Measurements from ENCODE around the gene TRPM3. TPM values are rescaled to one million over a fixed set of nuclear protein-coding genes. Genes with fewer than 3 reads are reported as not detected.

The TRPM3 gene
- total RNA-seq, 1 experiment from 2014 or later = not detected

DNA sequence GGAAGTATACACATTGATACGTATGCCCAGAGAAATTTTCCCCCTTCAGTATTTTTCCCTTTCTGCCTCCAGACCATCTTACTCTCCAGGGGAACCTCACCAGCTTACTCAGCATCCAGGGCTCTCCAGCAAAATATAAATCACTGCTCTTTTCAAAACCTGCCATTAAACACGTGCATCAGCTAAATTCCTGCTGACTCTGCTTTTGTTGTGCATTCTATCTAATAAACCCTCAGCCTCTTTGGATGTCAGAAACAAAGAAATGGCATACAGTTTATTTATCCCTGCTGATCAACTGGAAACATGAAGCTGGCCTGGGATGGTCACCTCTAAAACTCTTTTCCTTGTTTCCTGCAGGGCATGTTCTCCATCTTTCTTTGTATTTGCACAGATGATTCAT, 126.8 kb downstream of the TRPM3 start:
- Mint-ChIP-seq H3K27me3 (ENCODE audit: unreplicated experiment) (no peaks in the 10 kb centered on the region), H3K4me1 (ENCODE audit: low read depth, unreplicated experiment) (no peaks in the 10 kb centered on the region), H3K4me3 (ENCODE audit: low read depth, unreplicated experiment) (no peak overlapping the region), H3K27ac (ENCODE audit: unreplicated experiment) (no peak overlapping the region), H3K9me3 (ENCODE audit: low read depth, unreplicated experiment) (no peaks in the 10 kb centered on the region), H3K36me3 (ENCODE audit: insufficient read depth, unreplicated experiment) (no peaks in the 10 kb centered on the region)
- no TSS peak for BruUV-seq (replicated peaks)
- intact Hi-C loops (cut with micrococcal nuclease; ENCODE audit: unreplicated experiment) = no loop called here
- no peak for DNase-seq
- CTCF ChIA-PET = no interaction called here
- TF ChIP-seq, protein P1, sequence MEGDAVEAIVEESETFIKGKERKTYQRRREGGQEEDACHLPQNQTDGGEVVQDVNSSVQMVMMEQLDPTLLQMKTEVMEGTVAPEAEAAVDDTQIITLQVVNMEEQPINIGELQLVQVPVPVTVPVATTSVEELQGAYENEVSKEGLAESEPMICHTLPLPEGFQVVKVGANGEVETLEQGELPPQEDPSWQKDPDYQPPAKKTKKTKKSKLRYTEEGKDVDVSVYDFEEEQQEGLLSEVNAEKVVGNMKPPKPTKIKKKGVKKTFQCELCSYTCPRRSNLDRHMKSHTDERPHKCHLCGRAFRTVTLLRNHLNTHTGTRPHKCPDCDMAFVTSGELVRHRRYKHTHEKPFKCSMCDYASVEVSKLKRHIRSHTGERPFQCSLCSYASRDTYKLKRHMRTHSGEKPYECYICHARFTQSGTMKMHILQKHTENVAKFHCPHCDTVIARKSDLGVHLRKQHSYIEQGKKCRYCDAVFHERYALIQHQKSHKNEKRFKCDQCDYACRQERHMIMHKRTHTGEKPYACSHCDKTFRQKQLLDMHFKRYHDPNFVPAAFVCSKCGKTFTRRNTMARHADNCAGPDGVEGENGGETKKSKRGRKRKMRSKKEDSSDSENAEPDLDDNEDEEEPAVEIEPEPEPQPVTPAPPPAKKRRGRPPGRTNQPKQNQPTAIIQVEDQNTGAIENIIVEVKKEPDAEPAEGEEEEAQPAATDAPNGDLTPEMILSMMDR (IDR thresholded peaks at IDR 0.05; ENCODE audit: unreplicated experiment) = no peak

DNA sequence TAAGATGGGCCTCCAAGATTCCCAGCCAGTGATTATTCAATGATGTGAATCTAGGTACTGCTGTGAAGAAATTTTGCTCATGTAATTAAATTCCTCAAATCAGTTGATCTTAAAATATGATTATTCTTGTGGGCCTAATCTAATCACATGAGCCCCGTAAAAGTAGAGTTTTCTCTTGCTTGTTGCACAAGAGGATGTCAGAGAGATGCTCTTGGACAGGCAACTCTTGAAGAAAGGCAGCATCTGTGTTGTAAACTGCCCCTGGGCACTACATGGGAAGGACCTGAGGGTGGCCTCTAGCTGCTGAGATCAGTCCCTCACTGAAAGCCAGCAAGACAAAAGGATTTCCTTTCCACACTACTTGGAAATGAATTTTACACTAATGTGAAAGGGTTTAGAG, 132.9 kb downstream of the TRPM3 start:
- H3K27me3 Mint-ChIP-seq (ENCODE audit: unreplicated experiment) = no peaks in the 10 kb centered on the region

DNA sequence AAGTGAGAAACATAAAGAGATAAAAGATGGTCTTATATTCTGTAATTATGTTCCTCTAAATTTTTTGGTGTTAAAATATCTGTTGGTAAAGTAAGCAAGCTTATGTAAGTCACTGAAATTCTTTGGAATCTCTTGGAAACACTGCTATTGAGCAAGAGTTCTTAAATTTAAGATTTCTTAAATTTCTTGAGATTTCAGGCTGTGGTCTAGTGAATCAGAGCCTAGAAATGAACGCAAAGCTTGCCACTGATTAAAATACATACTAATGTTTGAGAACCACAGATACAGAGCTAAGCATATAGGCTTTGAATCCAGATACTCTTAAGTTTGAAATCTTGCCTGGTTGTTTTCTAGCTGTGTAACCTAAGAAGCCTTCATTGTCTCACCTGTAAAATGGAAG, 133.4 kb downstream of the TRPM3 start:
- no peak overlapping the region for H3K4me3 Mint-ChIP-seq (ENCODE audit: low read depth, unreplicated experiment)
- no peaks in the 10 kb centered on the region for H3K4me1 Mint-ChIP-seq (ENCODE audit: low read depth, unreplicated experiment)
- CTCF ChIA-PET = no interaction called here
- BruUV-seq (replicated peaks) = no TSS peak
- no peak overlapping the region for H3K27ac Mint-ChIP-seq (ENCODE audit: unreplicated experiment)
- peaks cover 4% of the 10 kb centered on the region for H3K9me3 Mint-ChIP-seq (ENCODE audit: low read depth, unreplicated experiment)
- intact Hi-C loops (cut with micrococcal nuclease; ENCODE audit: unreplicated experiment) = no loop called here
- DNase-seq = no peak
- no peaks in the 10 kb centered on the region for H3K27me3 Mint-ChIP-seq (ENCODE audit: unreplicated experiment)
- no peaks in the 10 kb centered on the region for H3K36me3 Mint-ChIP-seq (ENCODE audit: insufficient read depth, unreplicated experiment)
- TF ChIP-seq, protein P1 (IDR thresholded peaks at IDR 0.05; ENCODE audit: unreplicated experiment) = no peak

More for the DNA sequence above, 132.9 kb downstream of the TRPM3 start:
- Mint-ChIP-seq H3K27ac (ENCODE audit: unreplicated experiment) (no peak overlapping the region), H3K4me3 (ENCODE audit: low read depth, unreplicated experiment) (no peak overlapping the region), H3K4me1 (ENCODE audit: low read depth, unreplicated experiment) (no peaks in the 10 kb centered on the region), H3K36me3 (ENCODE audit: insufficient read depth, unreplicated experiment) (no peaks in the 10 kb centered on the region), H3K9me3 (ENCODE audit: low read depth, unreplicated experiment) (no peaks in the 10 kb centered on the region)
- intact Hi-C loops (cut with micrococcal nuclease; ENCODE audit: unreplicated experiment) = no loop called here
- CTCF ChIA-PET = no interaction called here
- no TSS peak for BruUV-seq (replicated peaks)
- TF ChIP-seq, protein P1 (IDR thresholded peaks at IDR 0.05; ENCODE audit: unreplicated experiment) = no peak
- DNase-seq = no peak

DNA sequence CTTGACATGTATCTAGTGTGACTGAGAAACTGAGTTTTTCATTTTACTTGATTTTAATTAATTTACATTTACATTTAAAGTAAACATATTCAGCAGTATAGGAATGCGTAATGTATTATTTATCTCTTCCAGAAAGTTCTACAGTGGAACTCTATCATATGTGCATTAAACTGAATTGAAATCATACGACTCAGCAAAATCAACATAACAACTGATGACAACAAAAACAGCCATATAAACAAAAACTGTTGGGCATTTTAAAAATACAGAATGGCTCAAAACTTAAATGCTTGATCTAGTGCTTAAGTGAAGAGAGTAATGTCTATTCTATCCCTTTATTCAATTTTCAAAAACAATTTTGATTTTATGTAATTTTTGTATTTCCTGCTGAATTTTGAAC, 134.4 kb downstream of the TRPM3 start:
- Mint-ChIP-seq H3K4me1 (ENCODE audit: low read depth, unreplicated experiment) (no peaks in the 10 kb centered on the region), H3K4me3 (ENCODE audit: low read depth, unreplicated experiment) (no peak overlapping the region), H3K9me3 (ENCODE audit: low read depth, unreplicated experiment) (peaks cover 9% of the 10 kb centered on the region), H3K36me3 (ENCODE audit: insufficient read depth, unreplicated experiment) (no peaks in the 10 kb centered on the region), H3K27me3 (ENCODE audit: unreplicated experiment) (no peaks in the 10 kb centered on the region), H3K27ac (ENCODE audit: unreplicated experiment) (no peak overlapping the region)
- TF ChIP-seq, protein P1 (IDR thresholded peaks at IDR 0.05; ENCODE audit: unreplicated experiment) = no peak
- no TSS peak for BruUV-seq (replicated peaks)
- no peak for DNase-seq
- CTCF ChIA-PET = no interaction called here
- intact Hi-C loops (cut with micrococcal nuclease; ENCODE audit: unreplicated experiment) = no loop called here
